KMS-11 (cell line): ENCODE data around the gene TTC28.

Experiments
- H2AFZ ChIP-seq: fragments of 200-600 bp; sonication (generic); 2 replicates; pipeline ENCODE4 v1.6.1; 2016; ENCODE audit warnings: antibody characterized with exemption, mixed run types, low read depth
- H3K27ac ChIP-seq: fragments of 200-600 bp; sonication (generic); 2 replicates; pipeline ENCODE4 v1.6.1; 2016; ENCODE audit warnings: mild to moderate bottlenecking, mixed run types
- H3K27me3 ChIP-seq: fragments of 200-600 bp; sonication (generic); 2 replicates; pipeline ENCODE4 v1.6.1; 2017; ENCODE audit warnings: mild to moderate bottlenecking, low read depth, mixed run types, moderate library complexity; ENCODE audit not compliant: insufficient read depth
- H3K36me3 ChIP-seq: fragments of 200-600 bp; sonication (generic); 2 replicates; pipeline ENCODE4 v1.6.1; 2017; ENCODE audit warnings: mild to moderate bottlenecking, mixed run types; ENCODE audit not compliant: insufficient read depth
- H3K4me1 ChIP-seq: fragments of 200-600 bp; sonication (generic); 2 replicates; pipeline ENCODE4 v1.6.1; 2016; ENCODE audit warnings: mild to moderate bottlenecking, low read depth, mixed run types; ENCODE audit not compliant: poor library complexity, severe bottlenecking
- H3K4me2 ChIP-seq: fragments of 200-600 bp; sonication (generic); 2 replicates; pipeline ENCODE4 v1.7.0; 2016; ENCODE audit warnings: mild to moderate bottlenecking, mixed run types
- H3K4me3 ChIP-seq: fragments of 200-600 bp; sonication (generic); IDR thresholded peaks from 2 replicates; pipeline ENCODE4 v1.6.1; 2017; ENCODE audit warnings: low read depth, low read length, mixed read lengths; ENCODE audit not compliant: insufficient read depth
- H3K79me2 ChIP-seq: fragments of 200-600 bp; sonication (generic); 2 replicates; pipeline ENCODE4 v1.6.1; 2016; ENCODE audit warnings: low read depth, mixed run types; ENCODE audit not compliant: insufficient read depth
- H3K9ac ChIP-seq: fragments of 200-600 bp; sonication (generic); 2 replicates; pipeline ENCODE4 v1.6.1; 2016; ENCODE audit warnings: mild to moderate bottlenecking, mixed run types
- H4K20me1 ChIP-seq: fragments of 200-600 bp; sonication (generic); 2 replicates; pipeline ENCODE4 v1.6.1; 2016; ENCODE audit warnings: mild to moderate bottlenecking, mixed run types; ENCODE audit not compliant: insufficient read depth
- TF ChIP-seq, protein P1 (sequence below): fragments of 200-600 bp; sonication (generic); conservative IDR thresholded peaks from 2 replicates; pipeline ENCODE4 v1.6.1; 2017; ENCODE audit warnings: low read depth, mild to moderate bottlenecking, antibody characterized with exemption, low read length, moderate library complexity, mixed read lengths

Gene TTC28

DNA sequence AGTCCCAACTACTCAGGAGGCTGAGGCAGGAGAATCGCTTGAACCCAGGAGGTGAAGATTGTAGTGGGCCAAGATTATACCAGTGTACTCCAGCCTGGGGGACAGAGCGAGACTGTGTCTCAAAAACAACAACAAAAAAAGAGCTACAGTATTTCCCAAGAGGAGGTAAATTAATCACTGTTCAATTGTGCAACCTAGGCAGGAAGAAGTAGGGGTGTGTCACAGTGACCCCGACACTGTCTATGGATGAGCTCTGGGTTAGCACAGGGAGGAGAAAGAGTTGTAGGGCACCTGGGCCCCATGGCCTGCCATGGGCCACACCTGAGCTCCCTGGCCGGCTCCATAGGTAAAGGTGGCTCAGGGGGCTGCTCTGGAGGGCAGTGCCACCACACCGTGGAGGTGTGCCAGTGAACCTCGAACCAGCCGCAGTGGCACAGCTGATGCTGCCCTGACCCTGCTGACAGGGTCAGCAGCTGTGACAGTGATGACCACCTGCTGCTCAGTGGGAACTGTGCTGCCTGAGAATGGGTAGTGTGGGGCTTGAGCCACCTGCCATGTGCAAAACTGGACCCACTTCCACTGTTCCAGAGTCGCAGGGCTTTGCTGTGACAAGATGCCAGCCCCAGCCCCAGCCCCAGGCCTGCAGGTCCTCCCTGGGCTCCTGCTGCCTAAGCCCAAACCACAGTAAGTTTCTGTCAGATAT, 676.6 kb downstream of the TTC28 start:
- Histone ChIP-seq H3K79me2 (no peaks in the 10 kb centered on the region), H2AFZ (no peak overlapping the region), H3K9ac (no peak overlapping the region), H3K36me3 (no peaks in the 10 kb centered on the region), H3K27ac (no peak overlapping the region), H4K20me1 (no peaks in the 10 kb centered on the region), H3K4me1 (no peaks in the 10 kb centered on the region), H3K27me3 (no peaks in the 10 kb centered on the region), H3K4me2 (no peak overlapping the region), H3K4me3 (no peak overlapping the region)
- TF ChIP-seq, protein P1, sequence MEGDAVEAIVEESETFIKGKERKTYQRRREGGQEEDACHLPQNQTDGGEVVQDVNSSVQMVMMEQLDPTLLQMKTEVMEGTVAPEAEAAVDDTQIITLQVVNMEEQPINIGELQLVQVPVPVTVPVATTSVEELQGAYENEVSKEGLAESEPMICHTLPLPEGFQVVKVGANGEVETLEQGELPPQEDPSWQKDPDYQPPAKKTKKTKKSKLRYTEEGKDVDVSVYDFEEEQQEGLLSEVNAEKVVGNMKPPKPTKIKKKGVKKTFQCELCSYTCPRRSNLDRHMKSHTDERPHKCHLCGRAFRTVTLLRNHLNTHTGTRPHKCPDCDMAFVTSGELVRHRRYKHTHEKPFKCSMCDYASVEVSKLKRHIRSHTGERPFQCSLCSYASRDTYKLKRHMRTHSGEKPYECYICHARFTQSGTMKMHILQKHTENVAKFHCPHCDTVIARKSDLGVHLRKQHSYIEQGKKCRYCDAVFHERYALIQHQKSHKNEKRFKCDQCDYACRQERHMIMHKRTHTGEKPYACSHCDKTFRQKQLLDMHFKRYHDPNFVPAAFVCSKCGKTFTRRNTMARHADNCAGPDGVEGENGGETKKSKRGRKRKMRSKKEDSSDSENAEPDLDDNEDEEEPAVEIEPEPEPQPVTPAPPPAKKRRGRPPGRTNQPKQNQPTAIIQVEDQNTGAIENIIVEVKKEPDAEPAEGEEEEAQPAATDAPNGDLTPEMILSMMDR: no peak

DNA sequence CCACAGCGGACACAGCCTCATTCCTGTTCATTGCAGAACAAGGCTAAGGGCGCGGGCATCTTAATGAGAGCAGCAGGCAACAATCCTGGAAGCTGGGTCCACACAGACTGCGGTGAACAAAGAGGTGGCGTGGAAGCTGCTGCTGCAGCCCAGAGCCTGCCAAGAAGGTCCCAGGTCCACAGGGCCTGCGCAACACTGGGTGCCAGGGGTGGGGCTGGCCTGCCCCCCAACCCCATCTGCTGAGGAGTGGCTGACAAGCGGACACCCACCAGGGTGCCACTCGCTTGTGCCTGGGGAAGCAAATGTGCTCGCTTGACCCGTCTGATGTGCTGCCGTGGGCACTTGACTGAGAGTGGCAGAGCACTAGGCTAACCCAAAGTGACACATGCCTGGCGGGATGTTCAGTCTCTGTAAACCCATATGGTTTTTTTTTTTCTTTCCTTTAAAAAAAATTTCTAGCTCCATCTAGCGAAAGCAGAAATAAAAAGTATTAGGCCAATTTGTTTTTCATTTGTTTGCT, 677.4 kb downstream of the TTC28 start:
- Histone ChIP-seq H3K79me2 (no peaks in the 10 kb centered on the region), H2AFZ (no peak overlapping the region), H3K27ac (no peak overlapping the region), H3K4me1 (no peaks in the 10 kb centered on the region), H3K9ac (no peak overlapping the region), H4K20me1 (no peaks in the 10 kb centered on the region), H3K4me2 (no peak overlapping the region), H3K27me3 (no peaks in the 10 kb centered on the region), H3K4me3 (no peak overlapping the region), H3K36me3 (no peaks in the 10 kb centered on the region)
- TF ChIP-seq, protein P1: no peak

DNA sequence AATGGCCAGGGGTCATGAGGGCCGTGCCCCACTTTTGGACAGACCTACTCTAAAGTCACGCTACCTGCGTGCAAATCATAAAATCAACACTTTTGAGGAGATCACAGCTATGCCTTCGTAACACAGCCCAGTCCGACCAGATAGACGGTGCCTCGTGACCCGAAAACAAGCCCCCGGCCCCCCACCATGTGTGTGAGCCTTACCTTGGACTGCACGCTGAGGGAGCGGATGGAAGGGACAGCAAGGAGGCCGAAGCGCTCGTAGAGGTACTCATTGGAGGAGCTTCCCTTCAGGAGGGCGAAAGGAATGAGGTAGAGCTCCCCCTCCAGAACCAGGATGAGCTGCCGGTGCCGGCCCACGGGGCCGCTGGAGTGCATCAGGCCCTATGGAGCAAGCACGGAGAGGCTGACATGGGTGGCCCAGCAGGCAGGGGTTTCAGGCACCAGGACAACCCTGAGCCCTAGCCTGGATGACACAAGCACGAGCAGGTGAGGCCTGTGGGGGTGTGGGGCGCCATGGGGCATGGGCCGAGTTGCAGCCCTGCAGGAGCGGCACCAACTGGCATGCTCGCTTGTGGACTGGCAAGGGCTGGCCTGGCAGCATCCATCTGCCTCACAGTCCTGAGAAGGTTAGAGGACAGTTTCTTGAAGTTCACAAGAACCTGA, 678.3 kb downstream of the TTC28 start:
- H4K20me1 ChIP-seq: no peaks in the 10 kb centered on the region
- no peak overlapping the region for H3K9ac ChIP-seq
- H3K27ac ChIP-seq: no peak overlapping the region
- H3K36me3 ChIP-seq: no peaks in the 10 kb centered on the region
- TF ChIP-seq, protein P1: no peak
- no peak overlapping the region for H3K4me2 ChIP-seq
- H3K79me2 ChIP-seq: no peaks in the 10 kb centered on the region
- no peaks in the 10 kb centered on the region for H3K4me1 ChIP-seq
- H2AFZ ChIP-seq: no peak overlapping the region
- no peak overlapping the region for H3K4me3 ChIP-seq
- H3K27me3 ChIP-seq: no peaks in the 10 kb centered on the region

DNA sequence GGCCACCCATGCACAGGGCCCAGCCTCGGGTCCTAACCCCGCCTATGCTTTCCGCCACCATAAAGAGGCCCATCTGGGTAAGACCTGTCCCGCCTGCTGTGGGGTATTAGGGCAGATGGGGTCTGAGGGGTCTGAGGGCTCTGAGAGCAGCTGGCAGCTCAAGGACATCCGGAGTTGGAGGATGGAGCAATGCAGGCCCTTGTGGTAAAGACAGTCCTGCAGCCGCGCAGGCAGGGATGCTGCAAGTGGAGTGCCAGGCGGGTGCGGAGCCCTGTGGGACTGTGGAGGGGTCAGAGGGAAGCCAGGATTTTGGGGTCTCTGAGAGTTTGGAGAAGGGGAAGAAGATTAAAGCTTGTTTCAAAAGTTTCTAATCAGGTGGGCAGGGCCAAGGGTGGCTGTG, 679.3 kb downstream of the TTC28 start:
- Histone ChIP-seq H3K4me3 (no peak overlapping the region), H2AFZ (no peak overlapping the region), H3K36me3 (no peaks in the 10 kb centered on the region), H3K79me2 (no peaks in the 10 kb centered on the region), H3K27me3 (no peaks in the 10 kb centered on the region), H4K20me1 (no peaks in the 10 kb centered on the region), H3K4me1 (no peaks in the 10 kb centered on the region), H3K27ac (no peak overlapping the region), H3K4me2 (no peak overlapping the region), H3K9ac (no peak overlapping the region)
- TF ChIP-seq, protein P1: no peak
